Myometrial cell (primary cell): Measurements from ENCODE around the gene HOXC11. TPM values are rescaled to one million over a fixed set of nuclear protein-coding genes. Genes with fewer than 3 reads are reported as not detected.

ENCODE experiments used
- total RNA-seq: library from RNA; depleted of rRNA; stranded (reverse); fragments of >200 nt; gene quantifications from 2 replicates; pipeline ENCODE4 v1.2.3, GENCODE V29; 2015

The HOXC11 gene
- total RNA-seq, result 1.2 and 3.2 TPM in 2 replicates

DNA sequence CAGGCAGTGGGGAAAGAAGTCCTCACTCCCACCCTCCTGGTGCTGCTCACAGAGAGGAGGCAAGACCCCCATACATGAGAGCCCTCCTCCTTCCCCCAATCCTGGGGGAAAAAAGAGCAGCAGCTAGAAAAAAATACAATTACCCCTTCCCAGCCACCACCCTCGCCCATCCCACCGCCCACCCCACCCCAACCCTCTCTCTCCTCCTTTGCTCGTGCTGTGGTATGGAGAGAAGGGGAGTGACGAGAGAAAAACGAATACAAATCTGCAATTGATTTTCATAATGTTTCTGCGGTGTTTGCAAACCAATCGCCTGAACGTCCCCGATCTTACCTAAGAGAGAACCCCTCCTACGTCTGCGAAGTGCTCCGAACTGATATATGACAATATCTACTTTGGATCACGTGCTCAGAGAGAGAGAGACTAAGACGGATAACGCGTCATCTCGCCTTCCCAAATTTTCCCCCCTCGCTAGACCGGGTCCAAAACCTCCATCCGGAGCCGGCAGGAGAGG lies at the start of gene HOXC11:
TSS of gene HOXC11 (plus strand) at position 405 of the 514 bp plus-strand sequence. CDS start 116 bp downstream, outside the sequence.

GRCh38 chr12:53938326-53939140 lies 34.4 kb upstream of the HOXC11 start, which contains the start of gene HOXC13:
HOXC13 (plus strand) TSS chr12:53938831; CDS start chr12:53938907, 76 bp downstream.

DNA sequence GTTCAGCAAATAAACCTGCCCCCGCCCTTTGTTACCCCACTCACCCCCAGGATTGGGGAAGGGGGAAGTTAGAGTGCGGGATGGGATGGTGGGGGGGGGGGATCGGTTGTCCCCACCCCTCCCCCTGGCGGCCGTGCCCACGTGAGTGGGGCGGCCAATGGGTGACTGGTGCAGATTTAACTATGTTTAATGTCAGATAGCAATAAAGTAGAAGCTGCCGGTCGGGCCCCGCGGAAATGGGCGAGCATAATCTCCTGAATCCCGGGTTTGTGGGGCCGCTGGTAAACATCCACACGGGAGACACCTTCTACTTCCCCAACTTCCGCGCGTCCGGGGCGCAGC lies 18.3 kb upstream of the HOXC11 start, which contains the start of gene HOXC12:
TSS of gene HOXC12 (plus strand) at position 210 of the 342 bp plus-strand sequence. CDS start at position 237, 27 bp downstream.

DNA sequence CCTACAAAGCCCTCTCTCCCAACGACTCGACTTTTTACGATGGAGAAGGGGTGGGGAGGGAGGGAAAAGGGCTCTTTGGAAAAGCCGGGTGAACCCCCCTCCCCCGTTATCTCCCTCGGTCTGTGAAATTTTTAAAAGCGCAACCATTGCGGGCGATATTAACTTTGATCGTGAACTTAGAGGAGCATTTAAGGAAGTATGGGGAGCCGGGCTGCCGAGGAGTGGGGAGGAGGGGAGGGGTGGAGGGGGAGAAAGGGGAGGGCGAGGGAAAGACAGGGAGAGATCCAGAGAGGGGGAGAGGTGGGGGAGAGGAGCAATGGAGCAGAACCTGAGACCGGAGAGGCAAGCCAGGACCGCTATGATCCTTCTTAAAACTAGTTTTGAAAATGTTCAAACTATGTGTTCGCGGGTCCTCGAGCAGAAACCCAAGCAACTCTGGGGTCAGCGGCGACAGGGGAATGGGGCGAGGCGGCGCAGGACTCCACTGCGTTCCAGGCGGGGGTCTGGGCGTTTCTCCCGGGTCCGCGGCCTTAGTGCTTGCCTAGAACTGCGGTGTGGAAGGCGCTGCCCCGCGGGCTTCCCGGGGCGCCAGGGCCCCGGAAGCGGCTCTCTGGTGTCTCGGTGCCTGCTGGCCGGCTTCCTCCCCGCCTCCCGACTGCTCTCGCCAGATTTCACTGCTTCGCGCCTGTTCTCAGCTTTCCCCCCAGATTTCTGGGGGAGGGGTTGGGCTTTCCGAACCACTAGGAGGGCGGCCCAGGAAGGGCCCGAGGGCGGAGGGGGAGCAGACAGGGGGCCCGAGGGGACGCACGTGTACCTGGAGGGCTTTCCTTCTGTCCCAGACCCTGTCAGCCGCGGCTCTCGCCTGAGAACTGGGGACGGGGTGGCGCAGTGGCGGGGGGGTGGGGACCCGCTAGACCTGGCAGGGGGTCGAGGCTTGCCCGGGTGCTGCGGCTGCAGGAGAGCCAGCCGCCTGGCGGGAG lies 1.4 kb downstream of the HOXC11 start, which contains the start of gene HOTAIR:
TSS of gene HOTAIR (minus strand) at position 871 of the 980 bp plus-strand sequence.

DNA sequence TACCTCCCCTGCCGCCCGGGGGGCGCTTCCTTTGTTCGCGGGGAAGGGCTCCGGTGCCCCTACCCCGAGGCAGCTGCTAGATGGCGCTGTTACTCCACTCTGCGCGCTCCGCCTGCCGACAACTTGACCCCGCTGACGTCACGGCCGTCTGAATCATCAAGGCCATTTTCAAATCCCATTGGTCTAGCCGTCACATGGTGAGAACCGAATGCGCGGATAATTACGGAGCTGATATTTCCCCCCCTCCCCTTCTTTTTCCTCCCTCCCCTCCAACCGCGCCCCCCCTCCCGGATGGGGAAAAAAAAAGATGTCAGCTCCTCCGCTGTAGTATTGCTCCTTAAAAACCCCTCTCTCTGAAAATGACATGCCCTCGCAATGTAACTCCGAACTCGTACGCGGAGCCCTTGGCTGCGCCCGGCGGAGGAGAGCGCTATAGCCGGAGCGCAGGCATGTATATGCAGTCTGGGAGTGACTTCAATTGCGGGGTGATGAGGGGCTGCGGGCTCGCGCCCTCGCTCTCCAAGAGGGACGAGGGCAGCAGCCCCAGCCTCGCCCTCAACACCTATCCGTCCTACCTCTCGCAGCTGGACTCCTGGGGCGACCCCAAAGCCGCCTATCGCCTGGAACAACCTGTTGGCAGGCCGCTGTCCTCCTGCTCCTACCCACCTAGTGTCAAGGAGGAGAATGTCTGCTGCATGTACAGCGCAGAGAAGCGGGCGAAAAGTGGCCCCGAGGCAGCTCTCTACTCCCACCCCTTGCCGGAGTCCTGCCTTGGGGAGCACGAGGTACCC lies 12.2 kb downstream of the HOXC11 start, which contains the start of gene HOXC10:
TSS of gene HOXC10 (plus strand) at position 246 of the 791 bp plus-strand sequence. CDS start at position 360, 114 bp downstream.

GRCh38 chr12:54000116-54001114 lies 27.5 kb downstream of the HOXC11 start, which contains the start of gene HOXC9:
HOXC9 (plus strand) TSS chr12:54000161; CDS start chr12:54000189, 28 bp downstream.

Other genes with a start within 250 kb of the HOXC11 start
- 68.6 and 78.7 TPM in 2 replicates for gene CALCOCO1, start 245.7 kb upstream of the HOXC11 start, total RNA-seq
- gene CISTR, start 221.1 kb upstream of the HOXC11 start, total RNA-seq, result not detected in 2 replicates
- gene HOXC13, start 34.3 kb upstream of the HOXC11 start, total RNA-seq, result not detected in 2 replicates
- not detected in 2 replicates for gene HOXC12, start 18.2 kb upstream of the HOXC11 start, total RNA-seq
- 1.4 TPM in 2 replicates for gene HOTAIR, start 1.8 kb downstream of the HOXC11 start, total RNA-seq
- gene HOXC10, start 12.0 kb downstream of the HOXC11 start, total RNA-seq, result not detected in 2 replicates
- 2.0 and 7.6 TPM in 2 replicates for gene HOXC9, start 27.0 kb downstream of the HOXC11 start, total RNA-seq
- 0.18 TPM in 1 of 2 replicates, not detected in the other for gene HOXC8, start 35.9 kb downstream of the HOXC11 start, total RNA-seq
- gene HOXC6, start 55.3 kb downstream of the HOXC11 start, total RNA-seq, result 0.86 and 2.5 TPM in 2 replicates
- gene HOXC5, start 59.9 kb downstream of the HOXC11 start, total RNA-seq, result not detected in 2 replicates
- 0.58 TPM in 1 of 2 replicates, not detected in the other for gene HOXC4, start 80.7 kb downstream of the HOXC11 start, total RNA-seq
- 55.6 and 57.4 TPM in 2 replicates for gene SMUG1, start 215.9 kb downstream of the HOXC11 start, total RNA-seq